H7 (cell line): ENCODE data around the gene PAPOLB. TPM values are rescaled to one million over a fixed set of nuclear protein-coding genes. Genes with fewer than 3 reads are reported as not detected.

Source experiments
- DNase-seq: peaks from one replicate; pipeline ENCODE4 v3.0.0; 2012
- H3K27me3 ChIP-seq: 2 replicates; pipeline ENCODE4 v1.6.0; 2011; ENCODE audit warnings: mild to moderate bottlenecking, low read length; ENCODE audit not compliant: control insufficient read depth, insufficient read depth
- H3K36me3 ChIP-seq: replicated peaks from 2 replicates; pipeline ENCODE4 v1.5.1; 2011; ENCODE audit warnings: low read length; ENCODE audit not compliant: control insufficient read depth, insufficient read depth
- H3K4me3 ChIP-seq: 2 replicates; pipeline ENCODE4 v1.5.1; 2011; ENCODE audit warnings: low read depth, mild to moderate bottlenecking, control low read depth, low read length, moderate library complexity; ENCODE audit not compliant: insufficient read depth
- total RNA-seq: library from RNA; depleted of rRNA; stranded (reverse); fragments of >200 nt; shearing (Covaris generic); gene quantifications from 2 replicates; pipeline ENCODE4 v1.2.3, GENCODE V29; 2014

Gene PAPOLB
- total RNA-seq, 1 experiment from 2014 or later, result 0.14 TPM

DNA sequence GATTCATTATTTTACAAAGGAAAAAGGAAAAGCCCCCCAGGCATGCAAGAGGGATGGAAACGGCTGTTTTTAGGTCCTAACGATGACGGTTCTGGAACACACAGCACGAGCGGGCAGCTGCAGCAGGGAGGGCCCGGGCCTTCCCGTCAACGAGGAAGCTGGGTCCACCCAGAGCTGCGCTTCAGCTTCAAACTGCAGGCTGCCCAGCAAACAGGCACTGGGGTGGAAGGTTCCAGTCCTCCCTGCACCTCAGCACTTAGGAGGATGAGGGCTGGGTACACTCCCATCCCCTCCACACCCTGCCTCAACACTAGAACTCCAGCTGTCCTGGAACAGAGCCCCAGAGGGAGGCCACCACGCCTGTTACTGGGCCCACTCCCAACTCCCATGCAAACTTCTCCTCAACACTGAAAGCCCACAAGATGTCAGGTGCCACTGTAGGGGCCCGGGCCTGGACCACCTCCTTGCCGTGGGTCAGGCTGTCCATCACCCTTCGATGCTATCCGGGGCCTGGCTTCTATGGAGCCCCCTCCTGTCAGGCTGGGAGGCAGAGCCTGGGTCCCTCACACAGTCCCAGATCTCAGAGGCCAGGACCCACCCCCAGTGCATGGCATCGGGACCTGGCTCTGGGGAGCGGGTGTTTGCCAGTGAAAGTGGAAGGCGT, 33.0 kb downstream of the PAPOLB start:
- DNase-seq, result no peak
- Histone ChIP-seq H3K36me3 (no peaks in the 10 kb centered on the region), H3K4me3 (no peak overlapping the region), H3K27me3 (no peaks in the 10 kb centered on the region)

DNA sequence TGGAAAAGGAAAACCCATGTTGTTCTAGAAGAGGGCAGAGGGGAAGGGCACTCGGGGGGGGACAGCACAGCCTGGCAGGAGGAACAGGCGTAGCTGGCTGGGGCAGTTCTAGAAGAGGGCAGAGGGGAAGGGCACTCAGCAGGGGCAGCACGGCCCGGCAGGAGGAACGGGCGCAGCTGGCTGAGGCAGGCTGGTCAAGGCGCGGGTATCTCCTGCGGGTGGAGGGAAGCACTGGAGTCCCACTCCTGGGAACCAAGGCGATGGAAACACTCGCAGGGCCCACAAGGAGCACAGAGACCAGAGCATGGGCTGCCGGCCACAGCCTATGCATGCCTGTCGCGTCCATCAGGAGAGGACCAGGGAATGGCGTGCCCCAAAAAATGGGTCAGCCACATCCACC, 36.7 kb downstream of the PAPOLB start:
- Histone ChIP-seq H3K4me3 (no peak overlapping the region), H3K27me3 (no peaks in the 10 kb centered on the region), H3K36me3 (no peaks in the 10 kb centered on the region)
- DNase-seq, result no peak

DNA sequence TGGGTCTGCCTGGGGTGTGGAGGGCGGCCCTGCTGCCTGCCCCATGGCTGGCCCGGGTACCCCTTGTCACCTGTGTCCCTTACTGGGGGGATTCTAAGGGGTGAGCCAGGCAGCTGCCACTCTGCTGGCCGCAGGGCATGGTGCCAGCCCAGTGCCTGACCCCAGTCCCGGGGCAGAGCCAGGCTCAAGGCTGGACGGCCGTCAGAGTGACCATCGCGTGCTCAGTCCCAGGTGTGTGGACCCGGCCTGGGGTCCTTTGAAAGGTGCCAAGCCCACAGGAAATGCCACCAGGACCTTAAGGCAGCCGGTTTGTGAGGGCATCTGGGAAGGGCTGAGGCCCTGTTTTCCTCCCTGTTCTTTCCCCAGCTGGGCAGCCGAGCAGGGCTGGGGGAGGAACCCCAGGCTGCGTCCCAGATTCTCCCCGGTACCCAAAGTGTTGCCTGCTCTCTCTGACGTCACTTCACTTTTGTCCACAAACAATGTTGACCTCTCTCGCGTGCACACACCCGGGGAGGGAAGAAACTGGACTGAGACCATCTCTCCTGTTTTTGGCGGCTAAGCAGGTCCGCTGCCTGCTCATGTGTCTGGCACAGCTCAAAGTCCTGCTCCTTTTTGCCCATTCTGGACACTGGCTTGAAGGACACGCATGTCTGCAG, 37.6 kb downstream of the PAPOLB start:
- DNase-seq, result peak; percentile 27

DNA sequence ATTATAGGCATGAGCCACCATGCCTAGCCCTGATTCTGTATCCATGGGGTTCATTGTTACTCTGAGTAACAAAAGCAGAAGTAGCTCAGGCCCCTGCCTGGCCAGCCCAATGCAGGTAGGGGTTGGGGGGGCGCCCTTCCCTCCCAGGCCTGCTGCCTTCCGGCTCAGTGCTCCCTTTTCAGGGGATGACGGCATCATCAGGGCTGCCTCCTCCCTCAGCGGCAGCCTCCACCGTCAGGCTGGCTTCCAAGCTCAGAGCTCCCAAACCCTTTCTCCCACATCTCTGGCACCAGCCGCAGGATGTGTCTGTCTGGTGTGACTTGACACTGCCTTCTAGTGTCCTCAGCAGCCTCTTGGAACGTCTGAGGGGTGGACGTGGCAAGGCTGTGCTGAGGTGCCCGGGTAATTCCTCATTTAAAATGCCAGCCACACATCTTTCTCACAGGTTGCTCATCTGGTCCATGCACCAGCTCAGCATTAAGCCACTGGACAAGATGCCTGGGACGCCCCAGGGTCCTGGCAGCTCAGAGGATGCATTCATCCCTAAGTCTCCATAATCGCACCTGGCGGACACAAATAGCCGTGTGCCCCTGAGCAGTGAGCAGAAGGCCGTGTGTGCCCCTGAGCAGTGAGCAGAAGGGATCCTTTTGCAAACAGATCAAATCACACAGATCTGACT, 38.2 kb downstream of the PAPOLB start:
- no peak overlapping the region for H3K4me3 ChIP-seq
- DNase-seq, result peak; percentile 37
- no peaks in the 10 kb centered on the region for H3K36me3 ChIP-seq
- H3K27me3 ChIP-seq, result no peaks in the 10 kb centered on the region

More for the DNA sequence above, 37.6 kb downstream of the PAPOLB start:
- H3K27me3 ChIP-seq, result no peaks in the 10 kb centered on the region
- H3K4me3 ChIP-seq, result no peak overlapping the region
- no peaks in the 10 kb centered on the region for H3K36me3 ChIP-seq

DNA sequence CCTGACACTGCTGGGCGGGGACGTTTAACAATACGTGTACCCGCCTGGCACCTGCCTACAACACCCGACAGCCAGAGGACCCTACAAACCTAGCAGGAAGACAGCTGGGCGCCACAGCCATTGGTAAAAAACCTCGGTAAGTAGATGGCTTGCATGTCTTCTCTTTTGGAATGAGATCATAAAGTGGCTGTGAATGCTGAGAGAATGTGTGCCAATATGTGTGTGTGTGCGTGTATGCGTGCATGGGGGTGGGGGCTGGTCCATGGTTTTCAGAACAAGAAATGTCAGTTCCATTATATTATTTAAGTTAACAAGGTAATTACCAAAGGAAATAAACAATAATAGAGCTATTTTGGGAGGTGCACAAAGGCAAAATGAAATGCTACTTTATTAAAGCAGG, 39.2 kb downstream of the PAPOLB start:
- Histone ChIP-seq H3K4me3 (no peak overlapping the region), H3K27me3 (no peaks in the 10 kb centered on the region)
- DNase-seq, result no peak

DNA sequence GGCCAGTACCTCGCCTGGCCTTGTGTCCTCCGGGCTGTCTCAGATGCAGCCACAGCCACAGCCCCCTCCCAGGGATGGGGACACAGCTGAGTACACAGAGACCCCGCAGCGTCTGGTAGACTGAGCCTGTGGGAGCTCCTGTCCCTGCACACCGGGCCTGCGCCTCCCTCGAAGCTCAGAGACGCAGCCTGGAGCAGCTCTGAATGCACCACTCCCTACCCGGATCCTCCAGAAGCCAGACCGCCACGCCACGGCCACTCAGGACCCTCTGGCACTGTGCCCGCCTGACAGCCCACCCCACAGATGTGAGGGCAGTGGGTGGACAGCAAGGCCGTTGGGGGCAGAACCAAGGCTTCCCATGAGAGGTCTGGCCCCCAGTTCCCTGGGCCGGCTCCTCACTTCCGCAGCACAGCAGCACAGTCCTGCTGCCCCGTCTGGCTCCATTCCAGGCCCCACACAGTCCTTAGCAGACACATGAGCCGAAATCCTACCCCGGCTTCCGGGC, 40.8 kb downstream of the PAPOLB start:
- no peaks in the 10 kb centered on the region for H3K36me3 ChIP-seq
- no peaks in the 10 kb centered on the region for H3K27me3 ChIP-seq
- H3K4me3 ChIP-seq, result no peak overlapping the region
- DNase-seq, result peak; percentile 45

More for the DNA sequence above, 39.2 kb downstream of the PAPOLB start:
- H3K36me3 ChIP-seq, result no peaks in the 10 kb centered on the region

DNA sequence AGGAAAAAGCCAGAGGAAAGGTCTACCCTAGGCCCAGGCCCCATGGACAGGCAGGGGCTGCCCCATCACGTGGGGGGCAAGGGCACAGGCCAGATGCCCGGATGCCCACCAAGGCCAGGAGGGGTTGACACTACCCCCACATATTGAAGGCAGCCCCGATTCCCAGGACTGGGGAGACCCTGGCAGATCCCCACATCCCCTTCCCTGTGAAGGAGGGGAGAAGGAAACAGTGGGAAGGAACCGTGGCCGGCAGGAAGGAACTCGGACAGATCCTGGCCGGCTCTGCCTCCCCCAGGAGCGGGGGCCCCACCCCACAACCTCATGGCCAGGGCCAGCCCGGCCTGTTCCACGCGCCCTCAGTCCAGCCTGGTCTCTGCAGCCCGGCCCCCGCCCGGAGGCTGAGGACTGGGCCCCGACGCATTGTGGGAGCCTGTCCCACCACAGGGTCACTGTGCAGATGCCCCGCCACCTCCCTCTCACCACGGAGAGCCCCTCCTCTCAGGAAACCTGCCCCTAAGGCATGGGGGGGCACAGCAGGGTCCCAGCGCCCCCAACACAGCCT, 41.3 kb downstream of the PAPOLB start:
- peak; percentile 47 for DNase-seq
- H3K4me3 ChIP-seq, result no peak overlapping the region
- H3K36me3 ChIP-seq, result no peaks in the 10 kb centered on the region
- H3K27me3 ChIP-seq, result no peaks in the 10 kb centered on the region

DNA sequence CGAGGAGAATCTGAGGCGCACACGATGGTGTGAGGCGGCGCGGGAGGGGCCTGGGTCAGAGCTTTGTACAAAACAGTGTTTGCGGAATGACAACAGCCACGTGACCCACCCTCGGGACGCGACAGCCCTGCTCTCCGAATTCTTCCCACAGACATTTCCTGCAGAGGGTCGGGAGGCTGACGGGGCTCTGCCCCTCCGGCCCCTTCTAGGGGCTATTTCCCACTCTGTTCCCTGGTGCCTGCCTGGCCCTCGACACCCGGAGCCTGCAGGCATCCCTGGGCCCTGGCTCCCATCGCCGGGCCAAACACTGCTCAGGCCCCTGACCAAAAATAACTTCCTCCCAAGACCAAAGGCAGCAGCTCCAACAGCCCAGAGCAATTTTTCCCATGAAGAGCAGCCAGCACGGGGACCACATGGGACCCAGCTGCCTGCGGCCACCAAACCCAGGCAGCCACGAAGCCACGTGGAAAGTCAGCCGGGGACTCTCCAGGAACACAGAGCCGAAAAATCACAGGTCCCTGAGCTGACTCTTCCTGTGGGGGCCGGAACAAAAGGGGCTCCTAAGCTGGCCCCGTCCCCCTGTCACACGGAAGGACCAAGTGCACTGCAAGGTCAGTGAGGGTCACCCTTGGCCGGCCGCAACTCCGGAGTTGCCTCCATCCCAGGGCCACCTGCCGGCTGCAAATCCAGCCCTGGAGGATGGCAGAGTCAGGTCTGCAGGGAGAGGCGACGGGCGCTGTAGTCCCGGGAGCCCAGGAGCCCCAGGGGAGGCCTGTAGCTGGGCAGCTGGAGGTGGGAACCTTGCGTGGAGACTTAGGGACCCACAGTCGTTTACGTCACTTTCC, 42.0 kb downstream of the PAPOLB start:
- no peak overlapping the region for H3K4me3 ChIP-seq
- H3K36me3 ChIP-seq, result no peaks in the 10 kb centered on the region
- peak; percentile 45 for DNase-seq
- no peaks in the 10 kb centered on the region for H3K27me3 ChIP-seq

DNA sequence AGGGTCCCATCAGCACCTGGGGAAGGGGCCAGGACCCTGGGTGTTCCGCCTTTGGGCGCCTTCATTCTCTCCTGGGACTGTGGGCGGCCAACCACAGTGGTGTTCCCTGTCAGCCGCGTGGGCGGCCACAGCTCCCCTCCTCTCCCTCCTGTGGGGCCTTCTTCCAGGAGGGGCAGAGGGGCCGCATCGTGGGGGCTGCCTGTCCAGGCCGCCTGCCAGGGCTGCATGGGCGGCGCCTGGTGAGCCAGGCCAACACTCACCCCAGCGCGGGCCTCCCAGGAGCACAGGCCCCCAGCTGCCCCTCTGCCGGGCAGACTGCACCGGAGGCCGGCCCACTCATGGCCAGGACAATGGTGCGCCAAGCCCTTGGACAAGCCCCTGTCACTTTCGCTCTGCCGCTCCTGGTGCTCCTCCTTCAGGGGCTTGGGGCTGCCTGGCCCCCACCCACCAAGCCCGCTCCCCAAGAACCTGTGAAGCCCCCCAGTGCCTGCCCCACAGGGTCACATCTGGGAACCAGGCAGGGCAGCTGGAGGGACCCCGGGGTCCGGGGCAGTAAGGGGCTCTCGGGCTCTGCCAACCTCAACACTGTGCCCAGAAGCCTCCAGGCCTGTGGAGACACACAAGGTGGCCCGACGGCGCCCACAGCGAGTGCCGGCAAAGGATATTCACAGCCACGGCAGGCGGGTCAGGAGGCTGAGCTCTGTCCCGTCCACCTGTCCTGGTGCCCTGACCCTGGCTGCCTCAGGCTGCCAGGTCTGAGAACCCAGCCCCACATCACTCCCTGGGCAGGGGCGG, 43.6 kb downstream of the PAPOLB start:
- Histone ChIP-seq H3K36me3 (no peaks in the 10 kb centered on the region; the same call in 1 of the 2 replicates), H3K4me3 (no peak overlapping the region), H3K27me3 (no peaks in the 10 kb centered on the region)
- peak; percentile 57 for DNase-seq

DNA sequence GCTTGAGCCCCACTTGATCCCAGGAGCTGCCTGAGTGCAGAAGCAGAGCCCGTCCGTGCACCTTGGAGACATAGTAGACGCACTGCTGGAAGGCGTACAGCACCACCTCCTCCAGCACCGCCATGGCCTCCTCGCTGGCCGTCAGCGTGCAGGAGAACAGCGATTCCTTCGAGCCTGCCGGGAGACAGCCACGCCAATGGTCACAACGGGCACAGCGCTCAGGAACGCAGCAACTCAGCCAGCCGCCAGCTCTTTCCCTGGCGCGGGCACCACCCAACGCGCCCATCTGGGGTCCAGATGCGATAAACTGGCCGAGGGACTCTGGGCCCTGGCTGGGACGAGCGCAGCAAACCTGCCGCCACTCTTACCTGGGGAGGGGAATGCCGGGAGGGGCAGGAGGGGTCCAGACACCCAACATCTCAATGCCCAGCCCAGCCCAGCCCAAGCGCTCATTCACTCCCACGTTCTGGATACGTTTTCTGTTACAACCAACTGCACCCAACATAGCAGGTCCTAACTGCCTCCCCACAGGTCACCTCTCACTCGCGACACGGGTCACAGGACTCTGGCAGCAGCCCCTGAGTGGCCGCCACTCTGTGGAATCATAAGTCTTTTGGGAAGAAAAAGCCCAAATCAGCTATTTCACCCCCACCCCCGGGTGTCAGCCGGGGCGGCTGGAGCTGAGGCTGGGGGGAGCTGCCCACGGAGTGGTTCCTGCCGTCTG, 44.5 kb downstream of the PAPOLB start:
- H3K36me3 ChIP-seq, result no peaks in the 10 kb centered on the region; the same call in 1 of the 2 replicates
- DNase-seq, result peak; percentile 50

DNA sequence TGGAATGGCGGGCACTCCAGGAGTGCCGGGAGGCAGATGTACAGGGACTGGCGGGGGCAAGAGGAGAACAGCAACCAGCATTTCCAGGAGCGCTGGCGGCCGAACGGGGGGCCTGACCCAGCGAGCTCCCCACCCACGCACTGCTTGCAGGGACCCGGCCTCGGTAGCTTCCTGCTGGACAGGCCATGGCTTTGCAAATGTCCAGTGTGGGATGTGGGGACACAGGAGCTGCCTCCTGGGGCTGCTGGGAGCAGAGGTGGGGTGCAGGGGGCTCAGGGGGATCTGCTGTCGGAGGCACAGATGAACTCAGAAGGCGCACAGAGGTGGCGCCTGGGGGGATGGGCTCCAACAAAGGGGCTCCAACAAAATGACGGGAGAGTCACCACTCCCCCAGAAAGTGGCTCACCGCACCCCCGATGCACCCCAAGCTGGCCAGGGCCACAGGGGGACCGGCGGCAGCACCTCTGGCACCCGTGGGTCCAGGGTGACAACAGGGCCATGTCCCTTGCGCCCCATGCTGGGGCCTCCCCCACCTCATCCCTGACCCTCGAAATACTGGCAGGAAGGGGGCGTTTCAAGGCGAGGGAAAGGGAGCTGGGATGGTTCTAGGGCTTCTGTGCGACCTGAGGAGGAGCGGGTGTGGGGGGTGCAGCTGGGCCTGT, 45.3 kb downstream of the PAPOLB start:
- DNase-seq, result peak; percentile 63
- Histone ChIP-seq H3K27me3 (no peaks in the 10 kb centered on the region), H3K36me3 (no peaks in the 10 kb centered on the region; the same call in 1 of the 2 replicates), H3K4me3 (no peak overlapping the region)

More for the DNA sequence above, 44.5 kb downstream of the PAPOLB start:
- H3K4me3 ChIP-seq, result no peak overlapping the region
- no peaks in the 10 kb centered on the region for H3K27me3 ChIP-seq

DNA sequence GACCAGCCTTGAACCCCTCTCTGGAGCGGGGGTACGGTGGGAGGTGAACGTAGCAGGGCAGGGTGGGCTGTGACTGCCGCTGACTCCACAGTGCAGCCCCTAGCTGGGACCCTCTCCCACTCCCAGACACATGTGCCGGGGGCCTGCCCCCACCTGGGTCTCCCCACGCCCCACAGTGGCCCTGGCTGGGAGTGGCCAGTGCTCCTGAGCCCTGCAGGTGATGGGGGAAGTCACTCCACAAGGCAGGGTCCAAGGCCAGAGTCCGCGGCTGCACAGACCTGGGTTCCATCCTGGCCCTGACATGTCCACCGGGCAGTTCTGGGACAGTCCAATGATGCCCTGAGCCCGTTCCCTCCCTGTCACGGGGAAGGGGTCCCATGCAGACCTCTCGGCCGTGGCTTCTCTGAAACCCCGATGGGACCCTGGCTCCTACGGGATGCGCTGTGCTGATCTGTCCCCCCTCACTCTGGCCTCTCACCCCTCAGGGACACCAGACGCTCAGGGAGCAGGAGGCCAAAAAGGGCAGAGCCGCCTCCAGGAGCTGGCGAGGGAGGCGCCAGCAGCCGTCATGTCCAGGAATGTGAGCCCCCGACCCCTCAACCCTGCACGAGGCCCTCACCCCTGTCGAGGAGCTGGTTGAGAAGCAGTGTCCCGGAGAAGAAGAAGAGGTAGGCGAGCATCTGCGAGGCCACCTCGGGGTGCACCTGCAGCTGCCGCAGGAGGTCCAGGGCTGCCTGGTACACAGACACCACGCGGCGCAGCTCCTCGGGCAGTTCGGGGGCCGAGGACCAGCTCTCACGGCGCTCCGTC, 46.0 kb downstream of the PAPOLB start:
- DNase-seq, result peak; percentile 87
- Histone ChIP-seq H3K4me3 (no peak overlapping the region), H3K27me3 (no peaks in the 10 kb centered on the region), H3K36me3 (no peaks in the 10 kb centered on the region; the same call in 1 of the 2 replicates)
